SK-N-SH treated with all-trans-retinoic acid at 6 μM for 48 hours (cell line): ENCODE data around the gene MAN1A2.

Experiments
- ATAC-seq: fragments of 200-7000 bp; cut with Tn5 transposase; 3 replicates; pipeline ENCODE4 v1.9.1; 2020; ENCODE audit warnings: mild to moderate bottlenecking, moderate library complexity
- BACH2 ChIP-seq: fragments of 250-450 bp; sonication (Bioruptor Pico); IDR thresholded peaks from 2 replicates; pipeline ENCODE4 v1.9.0; 2021; ENCODE audit warnings: mild to moderate bottlenecking, borderline replicate concordance
- CSDC2 ChIP-seq: fragments of 250-450 bp; sonication (Bioruptor Pico); IDR thresholded peaks from 2 replicates; pipeline ENCODE4 v1.5.0; 2020; ENCODE audit warnings: mild to moderate bottlenecking, moderate library complexity
- ESRRG ChIP-seq: fragments of 250-450 bp; sonication (Bioruptor Pico); IDR thresholded peaks from 2 replicates; pipeline ENCODE4 v1.6.1; 2021; ENCODE audit warnings: mild to moderate bottlenecking
- GLIS3 ChIP-seq: fragments of 250-450 bp; sonication (Bioruptor Pico); IDR thresholded peaks from 2 replicates; pipeline ENCODE4 v1.5.0; 2020; ENCODE audit warnings: mild to moderate bottlenecking, moderate library complexity
- ISL1 ChIP-seq: fragments of 250-450 bp; sonication (Bioruptor Pico); IDR thresholded peaks from 2 replicates; pipeline ENCODE4 v2.1.2; 2022; ENCODE audit warnings: mild to moderate bottlenecking, moderate library complexity
- OSR1 ChIP-seq: fragments of 250-450 bp; sonication (Bioruptor Pico); IDR thresholded peaks from 2 replicates; pipeline ENCODE4 v1.8.0; 2022; ENCODE audit warnings: moderate library complexity, mild to moderate bottlenecking, inconsistent platforms
- PPARA ChIP-seq: fragments of 250-450 bp; sonication (Bioruptor Pico); IDR thresholded peaks from 2 replicates; pipeline ENCODE4 v1.5.0; 2020; ENCODE audit warnings: mild to moderate bottlenecking, borderline replicate concordance
- SNAI2 ChIP-seq: fragments of 250-450 bp; sonication (Bioruptor Pico); IDR thresholded peaks from 2 replicates; pipeline ENCODE4 v1.5.0; 2020; ENCODE audit warnings: mild to moderate bottlenecking, moderate library complexity
- TOX ChIP-seq: fragments of 250-450 bp; sonication (Bioruptor Pico); IDR thresholded peaks from 2 replicates; pipeline ENCODE4 v1.8.0; 2021; ENCODE audit warnings: mild to moderate bottlenecking, moderate library complexity, borderline replicate concordance
- ZFP3 ChIP-seq: fragments of 250-450 bp; sonication (Bioruptor Pico); IDR thresholded peaks from 2 replicates; pipeline ENCODE4 v1.5.0; 2020; ENCODE audit warnings: mild to moderate bottlenecking, moderate library complexity
- ZFP30 ChIP-seq: fragments of 450-650 bp; formaldehyde crosslinking; IDR thresholded peaks from 2 replicates; pipeline ENCODE4 v1.5.0; 2022; ENCODE audit warnings: mild to moderate bottlenecking, moderate library complexity
- ZNF565 ChIP-seq: fragments of 450-650 bp; formaldehyde crosslinking; conservative IDR thresholded peaks from 2 replicates; pipeline ENCODE4 v1.5.0; 2020; ENCODE audit warnings: low read depth, mild to moderate bottlenecking, moderate library complexity
- TF ChIP-seq, protein P1 (sequence below): fragments of 250-450 bp; sonication (Bioruptor Pico); IDR thresholded peaks from 2 replicates; pipeline ENCODE4 v1.5.0; 2020; ENCODE audit warnings: mild to moderate bottlenecking, moderate library complexity
- TF ChIP-seq, protein P2 (sequence below): fragments of 250-450 bp; sonication (Bioruptor Pico); IDR thresholded peaks from 2 replicates; pipeline ENCODE4 v1.8.0; 2021; ENCODE audit warnings: low read depth, mild to moderate bottlenecking, moderate library complexity, borderline replicate concordance
- TF ChIP-seq, protein P3 (sequence below): fragments of 250-450 bp; sonication (Bioruptor Pico); IDR thresholded peaks from 2 replicates; pipeline ENCODE4 v1.5.1; 2020; ENCODE audit warnings: low read depth, mild to moderate bottlenecking, moderate library complexity
- TF ChIP-seq, protein P4 (sequence below): fragments of 250-450 bp; sonication (Bioruptor Pico); IDR thresholded peaks from 2 replicates; pipeline ENCODE4 v1.5.1; 2021; ENCODE audit warnings: mild to moderate bottlenecking, moderate library complexity
- TF ChIP-seq, protein P5 (sequence below): fragments of 250-450 bp; sonication (Bioruptor Pico); IDR thresholded peaks from 2 replicates; pipeline ENCODE4 v1.8.0; 2020; ENCODE audit warnings: mild to moderate bottlenecking, moderate library complexity, borderline replicate concordance

MAN1A2 gene

DNA sequence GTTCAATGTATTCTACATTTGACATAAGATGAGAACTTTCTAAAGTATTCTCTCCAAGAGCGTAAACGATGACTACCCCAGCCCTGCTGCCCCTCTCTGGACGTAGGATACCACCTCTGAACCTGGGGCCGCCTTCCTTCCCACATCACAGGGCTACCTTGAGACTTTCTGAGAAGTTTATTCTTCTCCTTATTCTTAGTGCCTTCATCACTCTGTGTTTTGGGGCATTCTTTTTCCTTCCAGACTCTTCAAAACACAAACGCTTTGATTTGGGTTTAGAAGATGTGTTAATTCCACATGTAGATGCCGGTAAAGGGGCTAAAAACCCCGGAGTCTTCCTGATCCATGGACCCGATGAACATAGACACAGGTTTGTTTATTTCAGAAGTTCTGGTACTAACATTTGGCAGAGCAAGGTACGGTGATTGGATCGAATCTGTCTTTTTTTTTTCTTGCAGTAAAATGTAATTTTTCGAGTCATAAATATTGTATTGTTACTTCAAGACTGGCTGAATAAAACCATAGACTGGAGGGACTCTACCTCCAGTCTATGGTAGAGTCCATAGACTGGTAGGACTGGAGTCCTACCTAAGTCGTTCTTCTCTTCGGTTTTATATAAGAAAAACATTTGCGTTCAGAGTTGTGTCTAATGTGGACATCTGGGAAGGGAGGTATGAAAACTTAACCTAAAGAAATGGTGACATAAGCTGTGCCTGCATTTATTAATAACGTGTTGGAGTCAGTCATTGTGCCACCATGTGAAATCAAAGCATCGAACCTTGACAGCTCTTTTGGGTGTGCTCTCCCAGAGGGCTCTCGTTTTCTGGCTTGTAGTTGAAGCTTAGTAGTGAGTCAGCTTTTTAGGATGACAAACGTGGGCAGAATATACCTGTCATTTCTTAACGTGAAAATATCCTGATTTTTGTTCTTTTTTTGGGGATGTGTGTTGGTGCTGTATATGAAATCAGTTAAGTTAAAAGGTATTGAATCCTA lies 1.2 kb downstream of the MAN1A2 start:
- TF ChIP-seq ESRRG (CRISPR knock-in tag) (no peak), ISL1 (CRISPR knock-in tag) (no peak), ZNF565 (no peak), ZFP3 (no peak), OSR1 (CRISPR knock-in tag) (no peak), CSDC2 (CRISPR knock-in tag) (no peak), BACH2 (CRISPR knock-in tag) (no peak), TOX (CRISPR knock-in tag) (no peak), GLIS3 (CRISPR knock-in tag) (no peak), ZFP30 (CRISPR knock-in tag) (no peak), SNAI2 (CRISPR knock-in tag) (no peak)
- TF ChIP-seq, protein P1, sequence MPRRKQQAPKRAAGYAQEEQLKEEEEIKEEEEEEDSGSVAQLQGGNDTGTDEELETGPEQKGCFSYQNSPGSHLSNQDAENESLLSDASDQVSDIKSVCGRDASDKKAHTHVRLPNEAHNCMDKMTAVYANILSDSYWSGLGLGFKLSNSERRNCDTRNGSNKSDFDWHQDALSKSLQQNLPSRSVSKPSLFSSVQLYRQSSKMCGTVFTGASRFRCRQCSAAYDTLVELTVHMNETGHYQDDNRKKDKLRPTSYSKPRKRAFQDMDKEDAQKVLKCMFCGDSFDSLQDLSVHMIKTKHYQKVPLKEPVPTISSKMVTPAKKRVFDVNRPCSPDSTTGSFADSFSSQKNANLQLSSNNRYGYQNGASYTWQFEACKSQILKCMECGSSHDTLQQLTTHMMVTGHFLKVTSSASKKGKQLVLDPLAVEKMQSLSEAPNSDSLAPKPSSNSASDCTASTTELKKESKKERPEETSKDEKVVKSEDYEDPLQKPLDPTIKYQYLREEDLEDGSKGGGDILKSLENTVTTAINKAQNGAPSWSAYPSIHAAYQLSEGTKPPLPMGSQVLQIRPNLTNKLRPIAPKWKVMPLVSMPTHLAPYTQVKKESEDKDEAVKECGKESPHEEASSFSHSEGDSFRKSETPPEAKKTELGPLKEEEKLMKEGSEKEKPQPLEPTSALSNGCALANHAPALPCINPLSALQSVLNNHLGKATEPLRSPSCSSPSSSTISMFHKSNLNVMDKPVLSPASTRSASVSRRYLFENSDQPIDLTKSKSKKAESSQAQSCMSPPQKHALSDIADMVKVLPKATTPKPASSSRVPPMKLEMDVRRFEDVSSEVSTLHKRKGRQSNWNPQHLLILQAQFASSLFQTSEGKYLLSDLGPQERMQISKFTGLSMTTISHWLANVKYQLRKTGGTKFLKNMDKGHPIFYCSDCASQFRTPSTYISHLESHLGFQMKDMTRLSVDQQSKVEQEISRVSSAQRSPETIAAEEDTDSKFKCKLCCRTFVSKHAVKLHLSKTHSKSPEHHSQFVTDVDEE, result no peak
- TF ChIP-seq, protein P2, sequence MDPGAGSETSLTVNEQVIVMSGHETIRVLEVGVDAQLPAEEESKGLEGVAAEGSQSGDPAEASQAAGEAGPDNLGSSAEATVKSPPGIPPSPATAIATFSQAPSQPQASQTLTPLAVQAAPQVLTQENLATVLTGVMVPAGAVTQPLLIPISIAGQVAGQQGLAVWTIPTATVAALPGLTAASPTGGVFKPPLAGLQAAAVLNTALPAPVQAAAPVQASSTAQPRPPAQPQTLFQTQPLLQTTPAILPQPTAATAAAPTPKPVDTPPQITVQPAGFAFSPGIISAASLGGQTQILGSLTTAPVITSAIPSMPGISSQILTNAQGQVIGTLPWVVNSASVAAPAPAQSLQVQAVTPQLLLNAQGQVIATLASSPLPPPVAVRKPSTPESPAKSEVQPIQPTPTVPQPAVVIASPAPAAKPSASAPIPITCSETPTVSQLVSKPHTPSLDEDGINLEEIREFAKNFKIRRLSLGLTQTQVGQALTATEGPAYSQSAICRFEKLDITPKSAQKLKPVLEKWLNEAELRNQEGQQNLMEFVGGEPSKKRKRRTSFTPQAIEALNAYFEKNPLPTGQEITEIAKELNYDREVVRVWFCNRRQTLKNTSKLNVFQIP (CRISPR knock-in tag), result no peak
- TF ChIP-seq, protein P3, sequence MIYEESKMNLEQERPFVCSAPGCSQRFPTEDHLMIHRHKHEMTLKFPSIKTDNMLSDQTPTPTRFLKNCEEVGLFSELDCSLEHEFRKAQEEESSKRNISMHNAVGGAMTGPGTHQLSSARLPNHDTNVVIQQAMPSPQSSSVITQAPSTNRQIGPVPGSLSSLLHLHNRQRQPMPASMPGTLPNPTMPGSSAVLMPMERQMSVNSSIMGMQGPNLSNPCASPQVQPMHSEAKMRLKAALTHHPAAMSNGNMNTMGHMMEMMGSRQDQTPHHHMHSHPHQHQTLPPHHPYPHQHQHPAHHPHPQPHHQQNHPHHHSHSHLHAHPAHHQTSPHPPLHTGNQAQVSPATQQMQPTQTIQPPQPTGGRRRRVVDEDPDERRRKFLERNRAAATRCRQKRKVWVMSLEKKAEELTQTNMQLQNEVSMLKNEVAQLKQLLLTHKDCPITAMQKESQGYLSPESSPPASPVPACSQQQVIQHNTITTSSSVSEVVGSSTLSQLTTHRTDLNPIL (CRISPR knock-in tag), result no peak
- TF ChIP-seq, protein P4, sequence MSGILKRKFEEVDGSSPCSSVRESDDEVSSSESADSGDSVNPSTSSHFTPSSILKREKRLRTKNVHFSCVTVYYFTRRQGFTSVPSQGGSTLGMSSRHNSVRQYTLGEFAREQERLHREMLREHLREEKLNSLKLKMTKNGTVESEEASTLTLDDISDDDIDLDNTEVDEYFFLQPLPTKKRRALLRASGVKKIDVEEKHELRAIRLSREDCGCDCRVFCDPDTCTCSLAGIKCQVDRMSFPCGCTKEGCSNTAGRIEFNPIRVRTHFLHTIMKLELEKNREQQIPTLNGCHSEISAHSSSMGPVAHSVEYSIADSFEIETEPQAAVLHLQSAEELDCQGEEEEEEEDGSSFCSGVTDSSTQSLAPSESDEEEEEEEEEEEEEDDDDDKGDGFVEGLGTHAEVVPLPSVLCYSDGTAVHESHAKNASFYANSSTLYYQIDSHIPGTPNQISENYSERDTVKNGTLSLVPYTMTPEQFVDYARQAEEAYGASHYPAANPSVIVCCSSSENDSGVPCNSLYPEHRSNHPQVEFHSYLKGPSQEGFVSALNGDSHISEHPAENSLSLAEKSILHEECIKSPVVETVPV (CRISPR knock-in tag), result no peak
- TF ChIP-seq, protein P5, sequence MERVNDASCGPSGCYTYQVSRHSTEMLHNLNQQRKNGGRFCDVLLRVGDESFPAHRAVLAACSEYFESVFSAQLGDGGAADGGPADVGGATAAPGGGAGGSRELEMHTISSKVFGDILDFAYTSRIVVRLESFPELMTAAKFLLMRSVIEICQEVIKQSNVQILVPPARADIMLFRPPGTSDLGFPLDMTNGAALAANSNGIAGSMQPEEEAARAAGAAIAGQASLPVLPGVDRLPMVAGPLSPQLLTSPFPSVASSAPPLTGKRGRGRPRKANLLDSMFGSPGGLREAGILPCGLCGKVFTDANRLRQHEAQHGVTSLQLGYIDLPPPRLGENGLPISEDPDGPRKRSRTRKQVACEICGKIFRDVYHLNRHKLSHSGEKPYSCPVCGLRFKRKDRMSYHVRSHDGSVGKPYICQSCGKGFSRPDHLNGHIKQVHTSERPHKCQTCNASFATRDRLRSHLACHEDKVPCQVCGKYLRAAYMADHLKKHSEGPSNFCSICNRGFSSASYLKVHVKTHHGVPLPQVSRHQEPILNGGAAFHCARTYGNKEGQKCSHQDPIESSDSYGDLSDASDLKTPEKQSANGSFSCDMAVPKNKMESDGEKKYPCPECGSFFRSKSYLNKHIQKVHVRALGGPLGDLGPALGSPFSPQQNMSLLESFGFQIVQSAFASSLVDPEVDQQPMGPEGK, result no peak
- ATAC-seq, result peak; percentile 4; the same call in 2 of the 3 replicates

DNA sequence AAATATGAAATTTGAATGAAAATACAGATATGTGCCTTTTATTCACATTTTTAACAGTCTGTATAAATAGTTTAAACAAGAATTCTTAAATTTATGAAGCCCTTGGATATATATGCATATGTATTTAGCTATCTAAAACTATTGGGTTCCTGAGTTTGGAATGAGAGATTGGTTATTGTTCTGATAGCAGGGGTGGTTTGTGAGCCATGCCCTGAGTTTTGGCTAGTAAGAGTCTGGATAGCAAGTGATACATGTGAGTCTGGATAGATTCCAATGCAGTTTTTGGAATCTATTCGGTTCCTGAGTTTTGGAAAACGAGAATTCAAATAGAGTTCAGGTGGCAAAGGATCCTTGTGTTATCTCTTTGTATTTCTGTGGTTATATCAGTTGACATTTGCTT lies 2.8 kb downstream of the MAN1A2 start:
- TF ChIP-seq, protein P4 (CRISPR knock-in tag), result no peak
- TF ChIP-seq SNAI2 (CRISPR knock-in tag) (no peak), PPARA (CRISPR knock-in tag) (no peak)
- TF ChIP-seq, protein P1, result no peak
- TF ChIP-seq, protein P3 (CRISPR knock-in tag), result no peak
- ATAC-seq, result no peak
